OCI-LY1 (cell line): ENCODE data around the gene TNNT3.

ENCODE experiments used
- H2AFZ ChIP-seq: fragments of 200-600 bp; sonication (generic), shearing (Covaris generic); 2 replicates; pipeline ENCODE4 v1.6.0; 2014; ENCODE audit warnings: antibody characterized with exemption, mild to moderate bottlenecking, low read length
- H3F3A ChIP-seq: fragments of 200-600 bp; sonication (generic), shearing (Covaris generic); 2 replicates; pipeline ENCODE4 v1.6.0; 2014; ENCODE audit warnings: mild to moderate bottlenecking, antibody characterized with exemption, low read length, moderate library complexity; ENCODE audit not compliant: insufficient read depth
- H3K27ac ChIP-seq: fragments of 200-600 bp; sonication (generic); 2 replicates; pipeline ENCODE4 v1.5.1; 2014; ENCODE audit warnings: low read length, mixed run types, mild to moderate bottlenecking, low read depth; ENCODE audit not compliant: poor library complexity, severe bottlenecking
- H3K27me3 ChIP-seq: fragments of 200-600 bp; sonication (generic); 2 replicates; pipeline ENCODE4 v1.6.0; 2014; ENCODE audit warnings: antibody characterized with exemption, mild to moderate bottlenecking, low read length, moderate library complexity; ENCODE audit not compliant: insufficient read depth
- H3K36me3 ChIP-seq: fragments of 200-600 bp; sonication (generic); 2 replicates; pipeline ENCODE4 v1.6.1; 2014; ENCODE audit warnings: mild to moderate bottlenecking, antibody characterized with exemption, low read length, moderate library complexity, mixed read lengths; ENCODE audit not compliant: insufficient read depth
- H3K4me1 ChIP-seq: fragments of 200-600 bp; sonication (generic); 2 replicates; pipeline ENCODE4 v1.5.1; 2014; ENCODE audit warnings: mild to moderate bottlenecking, low read length, moderate library complexity; ENCODE audit not compliant: insufficient read depth, severe bottlenecking
- H3K4me2 ChIP-seq: fragments of 200-600 bp; sonication (generic), shearing (Covaris generic); 2 replicates; pipeline ENCODE4 v1.6.1; 2014; ENCODE audit warnings: low read length
- H3K4me3 ChIP-seq: fragments of 200-600 bp; sonication (generic); 2 replicates; pipeline ENCODE4 v1.5.1; 2014; ENCODE audit warnings: low read length, low read depth, mild to moderate bottlenecking, mixed read lengths; ENCODE audit not compliant: poor library complexity, severe bottlenecking
- H3K79me2 ChIP-seq: fragments of 200-600 bp; shearing (Covaris generic); 2 replicates; pipeline ENCODE4 v1.6.1; 2016; ENCODE audit warnings: mixed run types, low read length, mixed read lengths; ENCODE audit not compliant: insufficient read depth
- H3K9ac ChIP-seq: fragments of 200-600 bp; sonication (generic), shearing (Covaris generic); 2 replicates; pipeline ENCODE4 v1.6.1; 2014; ENCODE audit warnings: mild to moderate bottlenecking, low read length, mixed read lengths
- H3K9me2 ChIP-seq: fragments of 200-600 bp; sonication (generic), shearing (Covaris generic); 2 replicates; pipeline ENCODE4 v1.6.1; 2014; ENCODE audit warnings: low read depth, mild to moderate bottlenecking, low read length, mixed read lengths
- H3K9me3 ChIP-seq: fragments of 200-600 bp; shearing (Covaris generic); 2 replicates; pipeline ENCODE4 v1.6.1; 2014; ENCODE audit warnings: low read length, mixed read lengths
- H4K20me1 ChIP-seq: fragments of 200-600 bp; sonication (generic), shearing (Covaris generic); 2 replicates; pipeline ENCODE4 v1.6.0; 2016; ENCODE audit warnings: mild to moderate bottlenecking, low read length; ENCODE audit not compliant: insufficient read depth
- CTCF ChIP-seq: fragments of 200-600 bp; sonication (generic), shearing (Covaris generic); IDR thresholded peaks from 2 replicates; pipeline ENCODE4 v1.5.1; 2017; ENCODE audit warnings: mild to moderate bottlenecking, antibody characterized with exemption, low read length, moderate library complexity, mixed read lengths
- EZH2 ChIP-seq: fragments of 200-600 bp; sonication (generic), shearing (Covaris generic); IDR thresholded peaks from 2 replicates; pipeline ENCODE4 v1.8.0; 2017; ENCODE audit warnings: borderline replicate concordance, mixed run types, mild to moderate bottlenecking, antibody characterized with exemption, low read length, moderate library complexity, mixed read lengths

The TNNT3 gene

DNA sequence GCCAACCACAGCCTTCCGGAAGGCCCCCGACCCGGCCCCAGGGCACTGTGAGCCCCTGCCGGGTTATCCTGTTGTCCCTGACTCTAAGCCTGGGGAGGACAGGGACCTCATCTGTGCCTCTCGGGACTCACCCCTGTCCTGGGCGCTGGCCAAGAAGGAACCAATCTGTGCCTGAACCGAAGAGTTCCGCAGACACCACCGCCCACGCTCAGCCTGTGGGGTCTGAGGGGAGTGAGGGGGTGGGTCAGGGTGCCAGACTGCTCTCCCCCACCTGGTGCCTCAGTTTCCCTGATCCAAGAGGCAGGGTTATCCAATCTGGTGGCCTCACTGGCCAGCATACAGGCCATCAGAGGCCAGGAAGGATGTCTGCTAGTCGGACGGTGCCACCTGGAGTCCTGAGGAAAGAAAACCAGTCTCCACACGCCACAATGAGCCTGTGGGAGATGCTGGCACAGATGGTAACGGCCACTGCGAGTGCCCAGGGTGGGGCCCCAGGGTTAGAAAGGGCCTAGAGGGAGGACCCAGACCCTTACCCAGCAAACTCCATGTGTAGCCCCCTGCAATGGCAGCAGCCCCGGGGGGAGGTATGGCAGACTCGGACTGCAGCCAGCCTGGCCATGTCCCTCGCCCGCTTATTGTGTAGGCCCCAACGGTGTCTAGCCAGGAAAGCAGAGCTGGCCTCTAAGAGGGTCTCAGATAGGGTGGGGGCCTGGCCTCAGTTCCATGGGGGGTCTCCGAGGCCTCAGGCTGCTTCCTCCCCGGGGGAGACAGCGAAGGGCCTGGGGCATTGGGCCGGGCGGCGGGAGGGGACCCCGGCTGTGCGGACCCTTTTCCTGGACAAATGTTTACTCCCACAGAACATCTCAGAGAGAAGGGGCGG is 827 bp upstream of the TNNT3 start:
- Histone ChIP-seq H3F3A (no peaks in the 10 kb centered on the region), H3K4me1 (no peaks in the 10 kb centered on the region), H3K9ac (no peak overlapping the region), H3K9me2 (no peaks in the 10 kb centered on the region), H3K9me3 (no peaks in the 10 kb centered on the region), H3K79me2 (no peaks in the 10 kb centered on the region), H3K4me3 (no peak overlapping the region), H3K27me3 (peaks cover 4% of the 10 kb centered on the region; the same call in 1 of the 2 replicates), H3K4me2 (no peak overlapping the region), H3K27ac (no peak overlapping the region), H3K36me3 (no peaks in the 10 kb centered on the region), H2AFZ (no peak overlapping the region), H4K20me1 (no peaks in the 10 kb centered on the region)
- TF ChIP-seq CTCF (peak; percentile 27; the same call in 1 of the 2 replicates), EZH2 (no peak)

DNA sequence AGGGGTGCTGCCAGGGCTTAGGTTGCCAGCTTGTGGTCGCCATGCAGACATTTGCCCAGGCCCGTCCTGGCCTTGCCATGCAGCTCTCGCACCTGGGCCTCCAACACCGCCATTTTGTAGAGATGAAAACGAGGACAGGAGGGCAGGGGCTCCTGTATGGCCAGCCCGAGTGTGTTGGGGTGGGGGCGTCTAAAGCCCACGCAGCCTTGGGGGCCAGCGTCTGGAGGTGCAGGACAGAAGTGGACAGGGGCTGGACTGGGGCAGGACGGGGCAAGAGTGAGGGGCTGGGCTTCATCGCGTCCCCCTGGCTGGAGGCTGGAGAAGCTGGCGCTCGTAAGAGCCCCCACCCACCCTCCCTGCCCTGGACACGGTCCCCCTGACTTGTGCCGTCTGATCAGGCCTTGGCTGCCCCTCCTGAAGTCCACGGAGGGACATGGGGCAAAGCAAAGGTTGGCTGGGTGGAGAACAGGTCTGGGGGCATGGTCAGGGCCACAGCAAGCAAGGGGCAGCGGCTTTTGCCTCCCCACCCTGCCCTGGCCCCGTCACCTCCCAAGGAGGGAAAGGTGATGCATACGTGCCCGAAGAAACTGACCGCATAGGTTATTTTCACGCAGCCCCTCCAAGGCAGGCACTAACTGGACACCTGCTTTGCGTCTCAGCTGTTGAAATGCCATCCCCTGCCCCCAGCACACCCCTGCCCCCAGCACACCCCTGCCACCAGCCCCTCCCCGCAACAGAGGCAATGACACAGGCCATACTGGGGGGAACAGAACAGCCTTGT is 815 bp downstream of the TNNT3 start:
- H3K36me3 ChIP-seq = no peaks in the 10 kb centered on the region
- no peaks in the 10 kb centered on the region for H4K20me1 ChIP-seq
- H3F3A ChIP-seq = no peaks in the 10 kb centered on the region
- no peak overlapping the region for H3K9ac ChIP-seq
- no peak overlapping the region for H3K4me2 ChIP-seq
- no peak overlapping the region for H3K4me3 ChIP-seq
- H3K9me2 ChIP-seq = no peaks in the 10 kb centered on the region
- no peak overlapping the region for H3K27ac ChIP-seq
- no peaks in the 10 kb centered on the region for H3K79me2 ChIP-seq
- no peaks in the 10 kb centered on the region for H3K4me1 ChIP-seq
- no peaks in the 10 kb centered on the region for H3K9me3 ChIP-seq
- no peak overlapping the region for H2AFZ ChIP-seq
- H3K27me3 ChIP-seq = peaks cover 4% of the 10 kb centered on the region; the same call in 1 of the 2 replicates
- TF ChIP-seq EZH2 (no peak), CTCF (no peak)

DNA sequence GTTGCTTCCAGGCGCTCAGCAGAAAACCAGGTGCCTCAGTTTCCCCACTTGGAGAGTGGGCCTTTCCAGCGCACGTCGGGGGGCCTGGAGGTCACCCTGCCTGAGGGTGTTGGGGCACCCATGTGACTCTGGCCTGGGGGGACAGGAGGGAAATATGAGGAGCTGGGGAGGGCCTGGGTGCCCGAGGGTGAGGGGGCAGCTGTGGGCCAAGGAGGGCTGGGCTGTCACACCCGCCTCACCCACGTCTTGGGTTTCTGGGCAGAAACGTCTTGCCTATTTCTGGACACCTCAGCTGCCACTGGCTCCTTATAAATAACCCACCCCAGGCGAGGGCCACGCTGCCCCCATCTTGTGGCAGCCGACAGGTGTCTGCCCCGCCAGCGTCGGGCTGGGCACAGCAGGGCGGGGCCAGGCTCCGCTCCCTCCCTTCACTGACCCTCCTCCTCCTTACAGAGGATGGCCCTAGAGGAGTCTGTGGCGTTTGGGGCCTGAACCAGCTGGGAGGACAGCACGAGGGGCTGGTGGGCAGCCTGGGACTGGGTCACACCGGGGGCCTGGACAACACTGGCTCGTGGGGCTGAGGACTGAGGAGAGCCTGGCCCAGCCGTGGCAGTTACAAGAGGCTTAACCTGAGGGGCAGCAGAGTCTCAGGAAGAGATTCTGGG is 1.5 kb downstream of the TNNT3 start:
- H2AFZ ChIP-seq = no peak overlapping the region
- no peaks in the 10 kb centered on the region for H3K36me3 ChIP-seq
- TF ChIP-seq CTCF = no peak
- TF ChIP-seq EZH2 = no peak
- H3K27me3 ChIP-seq = peaks cover 9% of the 10 kb centered on the region; the same call in 1 of the 2 replicates
- H4K20me1 ChIP-seq = no peaks in the 10 kb centered on the region
- no peaks in the 10 kb centered on the region for H3K9me2 ChIP-seq
- no peaks in the 10 kb centered on the region for H3F3A ChIP-seq
- no peaks in the 10 kb centered on the region for H3K9me3 ChIP-seq
- H3K4me1 ChIP-seq = no peaks in the 10 kb centered on the region
- no peaks in the 10 kb centered on the region for H3K79me2 ChIP-seq
- H3K27ac ChIP-seq = no peak overlapping the region
- H3K4me2 ChIP-seq = no peak overlapping the region
- no peak overlapping the region for H3K9ac ChIP-seq
- no peak overlapping the region for H3K4me3 ChIP-seq
